ENCODE measurements around the gene TSC22D4.
A peak's percentile ranks its signal among the peaks of the same experiment; 100 is the strongest.

The TSC22D4 gene

GRCh38 chr7:100428199-100428966 is 50.6 kb downstream of the TSC22D4 start, which contains the start of gene ZCWPW1:
TSS of gene ZCWPW1 (minus strand) at chr7:100428703. CDS start at chr7:100420649, 8,054 bp downstream.
- DNase-seq (ENCODE audit: extremely low read depth, low read depth) = peak; percentile 92
- TF ChIP-seq, protein P1, sequence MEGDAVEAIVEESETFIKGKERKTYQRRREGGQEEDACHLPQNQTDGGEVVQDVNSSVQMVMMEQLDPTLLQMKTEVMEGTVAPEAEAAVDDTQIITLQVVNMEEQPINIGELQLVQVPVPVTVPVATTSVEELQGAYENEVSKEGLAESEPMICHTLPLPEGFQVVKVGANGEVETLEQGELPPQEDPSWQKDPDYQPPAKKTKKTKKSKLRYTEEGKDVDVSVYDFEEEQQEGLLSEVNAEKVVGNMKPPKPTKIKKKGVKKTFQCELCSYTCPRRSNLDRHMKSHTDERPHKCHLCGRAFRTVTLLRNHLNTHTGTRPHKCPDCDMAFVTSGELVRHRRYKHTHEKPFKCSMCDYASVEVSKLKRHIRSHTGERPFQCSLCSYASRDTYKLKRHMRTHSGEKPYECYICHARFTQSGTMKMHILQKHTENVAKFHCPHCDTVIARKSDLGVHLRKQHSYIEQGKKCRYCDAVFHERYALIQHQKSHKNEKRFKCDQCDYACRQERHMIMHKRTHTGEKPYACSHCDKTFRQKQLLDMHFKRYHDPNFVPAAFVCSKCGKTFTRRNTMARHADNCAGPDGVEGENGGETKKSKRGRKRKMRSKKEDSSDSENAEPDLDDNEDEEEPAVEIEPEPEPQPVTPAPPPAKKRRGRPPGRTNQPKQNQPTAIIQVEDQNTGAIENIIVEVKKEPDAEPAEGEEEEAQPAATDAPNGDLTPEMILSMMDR (IDR thresholded peaks at IDR 0.05; ENCODE audit: low read depth, low read length, missing control alignments) = no peak
- H3K4me3 ChIP-seq (replicated peaks; ENCODE audit: low read depth, low read length) = peak within 1 kb of the TSS; percentile 76

DNA sequence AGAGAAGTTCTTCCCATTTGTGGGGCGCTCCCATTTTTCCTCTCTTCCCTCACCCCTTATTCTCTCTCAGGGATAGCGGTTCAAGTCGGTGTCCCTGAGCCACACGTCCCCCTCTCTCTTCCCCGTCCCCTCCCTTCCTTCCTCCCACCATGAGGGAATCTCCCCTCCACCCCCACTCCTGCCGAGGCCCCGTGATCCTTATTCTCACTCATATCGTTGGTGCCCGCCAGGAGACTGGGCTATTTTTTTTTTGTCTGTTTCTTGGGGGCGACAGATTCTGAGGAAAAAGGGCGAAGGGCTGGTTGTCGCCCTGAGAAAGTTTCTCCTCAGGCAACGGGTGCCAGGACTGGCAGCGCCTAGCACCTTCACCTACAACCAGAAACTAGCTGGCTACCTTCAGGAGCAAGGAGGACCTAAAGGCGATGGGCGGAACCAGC is 51.2 kb downstream of the TSC22D4 start:
- DNase-seq (ENCODE audit: extremely low read depth, low read depth) = no peak
- TF ChIP-seq, protein P1 (IDR thresholded peaks at IDR 0.05; ENCODE audit: low read depth, low read length, missing control alignments) = no peak

GRCh38 chr7:100426516-100426915 is 52.5 kb downstream of the TSC22D4 start:
- DNase-seq (ENCODE audit: extremely low read depth, low read depth) = no peak
- H3K4me3 ChIP-seq (replicated peaks; ENCODE audit: low read depth, low read length) = no peak overlapping the region
- TF ChIP-seq, protein P1 (IDR thresholded peaks at IDR 0.05; ENCODE audit: low read depth, low read length, missing control alignments) = no peak

More for the DNA sequence above, 51.2 kb downstream of the TSC22D4 start:
- H3K4me3 ChIP-seq (replicated peaks; ENCODE audit: low read depth, low read length) = peak overlapping the region; percentile 76; the same call in 1 of the 2 replicates

GRCh38 chr7:100425347-100425746 is 53.7 kb downstream of the TSC22D4 start:
- H3K4me3 ChIP-seq (replicated peaks; ENCODE audit: low read depth, low read length) = no peak overlapping the region
- DNase-seq (ENCODE audit: extremely low read depth, low read depth) = no peak
- TF ChIP-seq, protein P1 (IDR thresholded peaks at IDR 0.05; ENCODE audit: low read depth, low read length, missing control alignments) = no peak

DNA sequence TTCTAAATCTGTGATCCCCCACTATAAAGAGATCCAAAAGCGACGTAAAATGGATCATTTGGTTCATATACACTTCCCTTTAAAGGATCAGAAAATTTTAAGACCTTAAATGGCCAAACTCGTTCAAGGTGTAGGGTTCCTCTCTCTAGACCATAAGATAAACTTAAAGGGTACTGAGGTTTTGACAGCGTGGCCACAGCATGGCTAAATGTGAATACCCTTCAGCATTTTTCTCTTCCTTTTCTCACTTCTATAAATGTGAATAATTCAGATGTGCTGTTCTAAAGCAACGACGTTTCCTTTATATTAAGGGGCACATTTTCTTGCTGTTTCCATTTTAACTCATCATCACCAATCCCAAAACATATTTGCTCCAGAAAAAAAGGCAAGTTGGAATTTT is 55.7 kb downstream of the TSC22D4 start:
- no peak for DNase-seq (ENCODE audit: extremely low read depth, low read depth)
- no peak overlapping the region for H3K4me3 ChIP-seq (replicated peaks; ENCODE audit: low read depth, low read length)
- TF ChIP-seq, protein P1 (IDR thresholded peaks at IDR 0.05; ENCODE audit: low read depth, low read length, missing control alignments) = no peak

DNA sequence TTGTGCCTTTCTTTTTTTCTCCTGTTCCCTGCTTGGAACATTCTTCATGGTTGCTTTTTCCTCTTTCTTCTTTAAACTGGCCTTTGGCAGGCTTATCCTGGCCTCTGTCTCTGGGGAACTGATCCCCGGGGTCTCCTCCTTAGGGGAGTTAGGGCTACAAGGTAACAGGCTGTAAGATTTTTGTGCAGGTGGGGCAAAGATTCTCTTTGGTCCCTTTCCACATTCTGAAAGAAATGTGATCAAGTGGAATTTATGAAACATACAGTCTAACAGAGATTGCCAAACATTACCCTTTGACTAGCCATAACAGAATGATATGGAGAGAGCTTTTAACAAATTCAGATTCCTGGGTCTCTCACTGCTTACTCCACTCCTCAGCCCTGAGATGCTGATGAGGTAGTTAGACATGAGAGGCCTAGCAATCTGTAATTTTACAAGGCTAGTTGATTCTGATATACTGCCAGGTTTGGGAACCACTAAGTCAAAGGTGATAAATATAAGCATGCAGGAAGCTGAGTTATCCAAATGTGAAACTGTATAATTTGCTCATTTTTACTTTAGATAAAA is 59.3 kb downstream of the TSC22D4 start:
- H3K4me3 ChIP-seq (replicated peaks; ENCODE audit: low read depth, low read length) = no peak overlapping the region
- TF ChIP-seq, protein P1 (IDR thresholded peaks at IDR 0.05; ENCODE audit: low read depth, low read length, missing control alignments) = no peak
- no peak for DNase-seq (ENCODE audit: extremely low read depth, low read depth)
